KOPT-K1 (cell line): Measurements from ENCODE around the gene CDK14.

Experiments
- H3K27ac ChIP-seq: fragments of 200-600 bp; sonication (generic); 2 replicates; pipeline ENCODE4 v1.5.1; 2016; ENCODE audit warnings: antibody characterized with exemption, mild to moderate bottlenecking, low read depth, low read length; ENCODE audit not compliant: poor library complexity, severe bottlenecking
- H3K36me3 ChIP-seq: fragments of 200-600 bp; sonication (generic); 2 replicates; pipeline ENCODE4 v1.5.1; 2017; ENCODE audit warnings: antibody characterized with exemption, mild to moderate bottlenecking, low read length, moderate library complexity; ENCODE audit not compliant: insufficient read depth
- H3K9me3 ChIP-seq: fragments of 200-600 bp; sonication (generic); 2 replicates; pipeline ENCODE4 v1.5.1; 2017; ENCODE audit warnings: antibody characterized with exemption, low read length, mild to moderate bottlenecking; ENCODE audit not compliant: insufficient read depth, poor library complexity, severe bottlenecking

Gene CDK14

DNA sequence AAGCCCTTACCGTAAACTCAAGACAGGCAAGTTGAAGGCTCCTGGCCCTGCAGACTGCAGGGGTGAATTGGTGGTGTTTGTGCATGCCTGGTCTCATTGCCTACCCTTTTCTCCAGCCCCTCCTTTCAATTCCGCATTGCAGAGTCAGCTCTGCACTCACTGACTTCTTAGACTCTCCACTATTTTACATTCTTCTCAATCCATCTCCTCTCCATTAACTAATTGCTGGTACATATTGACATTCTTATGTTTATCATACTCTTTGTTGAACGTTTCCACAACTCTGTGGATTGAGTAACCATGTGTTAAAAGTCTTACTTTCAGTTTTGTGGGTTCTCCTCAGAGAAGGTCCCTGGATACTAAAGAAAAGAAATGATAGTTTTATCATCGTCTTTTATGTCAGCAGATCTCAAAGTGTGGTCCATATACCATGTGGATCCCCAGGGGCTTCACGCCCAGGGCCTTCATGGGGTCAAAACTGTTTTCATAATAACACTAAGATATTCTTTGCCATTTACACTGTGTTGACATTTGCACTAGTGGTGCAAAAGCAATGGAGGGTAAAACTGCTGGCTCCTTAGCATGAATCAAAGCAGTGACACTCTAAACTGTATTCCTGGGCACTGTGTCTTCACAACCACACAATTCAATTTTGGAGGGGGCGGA, 532.7 kb downstream of the CDK14 start:
- H3K36me3 ChIP-seq: no peaks in the 10 kb centered on the region
- H3K27ac ChIP-seq: no peak overlapping the region
- no peaks in the 10 kb centered on the region for H3K9me3 ChIP-seq

DNA sequence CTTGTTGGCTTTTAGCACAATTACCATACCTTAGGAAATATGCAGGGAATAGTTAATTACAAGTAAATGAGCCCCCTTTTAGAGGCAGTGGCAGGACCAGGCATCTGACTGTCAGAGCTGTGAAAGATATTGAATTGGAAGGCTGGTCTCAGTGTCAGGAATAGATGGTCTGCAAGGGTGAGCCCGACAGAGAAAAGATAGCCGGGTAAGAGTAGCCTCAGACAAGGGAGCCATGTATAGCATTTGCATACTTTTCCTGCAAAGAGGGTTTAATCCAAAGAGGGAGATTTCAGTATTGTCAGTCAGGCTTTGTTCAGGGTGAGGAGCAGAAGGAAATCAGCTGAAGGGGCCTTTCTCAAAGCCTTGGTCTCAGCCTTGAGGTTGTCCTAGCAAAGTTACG, 539.2 kb downstream of the CDK14 start:
- no peak overlapping the region for H3K27ac ChIP-seq
- H3K9me3 ChIP-seq: no peaks in the 10 kb centered on the region
- H3K36me3 ChIP-seq: no peaks in the 10 kb centered on the region

DNA sequence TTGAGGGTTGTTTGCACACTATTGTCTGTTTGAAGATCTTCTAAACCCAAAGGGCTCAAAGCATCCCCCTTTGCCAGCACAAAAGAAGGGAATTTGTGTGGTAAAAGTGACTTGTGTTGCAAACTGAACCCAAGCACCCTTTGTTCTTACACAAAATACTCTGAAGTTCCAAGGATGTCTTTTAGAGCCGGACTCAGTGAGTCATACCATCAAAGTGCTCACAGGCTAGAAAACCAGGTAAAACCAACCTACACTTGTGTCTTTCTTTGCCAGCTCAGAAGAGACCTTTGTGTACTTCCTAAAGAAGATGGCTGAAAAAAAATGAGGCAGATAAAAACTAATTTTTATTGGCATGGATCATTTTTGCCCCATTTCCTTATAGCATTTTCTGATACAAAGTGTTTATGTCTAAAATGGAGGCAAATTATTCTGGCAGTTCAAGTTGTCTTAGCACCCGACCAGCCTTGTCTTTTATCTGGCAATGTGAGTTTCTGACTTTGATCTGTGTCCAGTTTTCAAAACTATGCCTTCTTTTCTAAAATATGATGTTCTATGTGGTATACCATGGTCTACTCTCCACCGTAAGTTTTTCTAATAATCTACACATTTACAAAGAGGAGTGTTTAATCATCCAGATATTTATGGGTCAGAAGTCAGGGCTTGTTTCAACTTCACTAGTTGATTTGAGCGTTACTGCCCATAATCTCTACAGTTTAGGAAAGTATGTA, 539.7 kb downstream of the CDK14 start:
- no peak overlapping the region for H3K27ac ChIP-seq
- no peaks in the 10 kb centered on the region for H3K9me3 ChIP-seq
- no peaks in the 10 kb centered on the region for H3K36me3 ChIP-seq

DNA sequence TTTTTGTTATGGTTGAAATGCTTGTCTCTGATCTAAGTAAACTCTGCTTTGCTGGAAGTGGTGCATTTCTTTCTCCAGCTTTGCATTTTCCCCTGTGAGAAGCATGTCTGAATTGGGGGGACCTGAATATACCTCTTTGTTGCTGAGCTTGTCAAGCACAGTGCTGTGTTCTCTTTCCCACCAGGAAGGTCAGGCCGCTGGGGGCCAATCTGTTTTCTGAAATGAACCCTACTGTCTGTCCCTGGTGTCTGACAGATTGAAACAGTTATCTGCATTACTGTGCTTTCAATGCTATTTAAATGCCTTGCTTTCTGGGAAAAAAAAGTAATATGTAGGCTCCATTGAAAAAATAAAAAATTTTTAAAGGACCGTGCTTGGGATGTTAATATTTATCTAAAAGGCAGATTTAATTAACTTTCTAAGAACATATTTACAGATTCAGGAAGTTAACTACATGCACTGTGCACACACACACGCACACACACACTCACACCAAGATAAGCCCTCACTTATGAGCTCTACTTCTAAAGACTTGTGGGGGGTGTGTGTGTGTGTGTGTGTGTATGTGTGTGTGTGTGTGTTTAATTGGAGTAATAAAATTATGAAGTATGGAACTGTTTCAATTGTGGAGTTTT, 541.1 kb downstream of the CDK14 start:
- H3K9me3 ChIP-seq: no peaks in the 10 kb centered on the region
- H3K27ac ChIP-seq: no peak overlapping the region
- no peaks in the 10 kb centered on the region for H3K36me3 ChIP-seq

DNA sequence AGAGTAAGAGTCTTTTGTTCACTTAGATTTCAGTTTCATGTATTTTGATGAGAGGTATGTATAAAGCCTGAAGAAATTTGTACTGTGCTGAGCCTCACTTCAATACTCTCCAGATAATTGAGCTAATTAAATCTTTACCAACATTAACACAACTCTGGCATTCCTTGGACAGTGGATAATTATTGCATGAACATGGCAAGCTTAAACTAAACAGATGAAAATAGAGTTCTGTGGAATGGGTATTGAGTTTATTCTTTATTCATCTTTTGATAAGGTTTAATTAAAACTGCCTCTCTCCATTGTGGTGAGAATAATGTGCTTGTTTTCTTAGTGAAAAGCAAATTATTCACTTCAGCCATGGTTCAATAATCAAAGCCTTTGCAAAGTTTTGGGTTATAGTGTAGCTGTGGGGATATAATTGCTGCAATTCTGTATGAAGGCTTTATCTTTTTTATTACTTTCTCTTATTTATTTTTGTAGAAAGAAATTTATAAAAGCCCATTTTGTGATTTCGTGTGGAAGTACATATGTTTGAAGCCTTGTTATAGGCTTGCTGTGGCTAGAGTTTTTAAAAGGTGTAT, 541.8 kb downstream of the CDK14 start:
- no peaks in the 10 kb centered on the region for H3K9me3 ChIP-seq
- no peak overlapping the region for H3K27ac ChIP-seq
- H3K36me3 ChIP-seq: no peaks in the 10 kb centered on the region

DNA sequence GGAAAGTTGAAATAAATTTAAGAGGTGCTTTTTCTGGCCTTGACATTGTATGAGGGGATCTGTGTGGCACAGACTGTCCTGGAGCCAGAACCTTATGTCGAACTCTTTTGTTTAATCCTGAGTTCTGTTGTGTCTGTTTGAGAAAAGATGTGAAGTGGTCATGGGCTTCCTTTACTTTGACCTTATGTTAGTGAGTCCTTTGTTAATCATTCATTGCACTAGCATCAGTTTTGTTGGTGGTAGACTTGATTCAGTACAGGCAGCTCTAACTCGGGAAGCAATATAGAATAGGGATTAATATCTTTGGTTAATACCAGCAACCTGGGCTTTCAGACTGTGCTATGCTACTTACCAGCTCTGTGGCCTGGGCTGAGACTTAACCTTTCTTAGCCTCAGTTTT, 544.2 kb downstream of the CDK14 start:
- Histone ChIP-seq H3K36me3 (no peaks in the 10 kb centered on the region), H3K27ac (no peak overlapping the region), H3K9me3 (no peaks in the 10 kb centered on the region)

DNA sequence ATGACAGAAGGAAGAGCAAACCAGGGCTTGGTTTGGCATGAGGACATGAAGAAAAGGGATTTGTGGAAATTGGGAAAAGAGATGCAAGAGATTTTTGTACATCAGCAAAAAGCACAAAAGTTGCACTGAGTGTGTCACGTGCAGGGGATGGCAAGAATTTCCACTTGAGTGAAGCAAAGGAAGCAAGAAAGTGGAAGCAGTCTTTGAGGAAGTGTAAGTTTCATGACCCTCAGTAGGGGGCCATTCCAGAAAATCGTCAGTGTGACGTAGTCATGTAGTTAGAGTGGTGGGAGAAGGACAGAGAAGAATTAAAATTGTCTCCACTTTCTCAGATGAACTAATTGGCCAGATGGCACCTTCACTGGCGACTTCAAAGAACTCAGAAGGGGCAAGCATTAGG, 544.9 kb downstream of the CDK14 start:
- no peaks in the 10 kb centered on the region for H3K36me3 ChIP-seq
- no peak overlapping the region for H3K27ac ChIP-seq
- H3K9me3 ChIP-seq: no peaks in the 10 kb centered on the region

DNA sequence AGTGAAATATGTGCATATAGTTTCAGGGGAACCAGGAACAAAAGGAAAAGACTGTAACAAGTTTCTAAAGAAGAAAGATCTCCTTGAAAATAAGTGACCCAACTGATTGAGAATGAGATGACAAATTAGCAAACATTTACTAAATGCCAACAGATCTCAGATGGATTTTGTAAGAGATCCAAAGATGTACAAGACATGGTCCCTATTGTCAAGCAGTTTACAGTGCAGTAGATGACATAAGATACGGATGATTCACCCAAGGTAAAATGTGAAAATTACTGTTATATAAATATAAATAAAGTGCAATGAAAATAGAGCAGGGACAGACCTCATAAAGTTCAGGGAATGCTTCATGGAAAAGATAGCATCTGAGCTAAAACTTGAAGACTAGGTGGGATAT, 546.6 kb downstream of the CDK14 start:
- Histone ChIP-seq H3K27ac (no peak overlapping the region), H3K9me3 (no peaks in the 10 kb centered on the region), H3K36me3 (no peaks in the 10 kb centered on the region)

DNA sequence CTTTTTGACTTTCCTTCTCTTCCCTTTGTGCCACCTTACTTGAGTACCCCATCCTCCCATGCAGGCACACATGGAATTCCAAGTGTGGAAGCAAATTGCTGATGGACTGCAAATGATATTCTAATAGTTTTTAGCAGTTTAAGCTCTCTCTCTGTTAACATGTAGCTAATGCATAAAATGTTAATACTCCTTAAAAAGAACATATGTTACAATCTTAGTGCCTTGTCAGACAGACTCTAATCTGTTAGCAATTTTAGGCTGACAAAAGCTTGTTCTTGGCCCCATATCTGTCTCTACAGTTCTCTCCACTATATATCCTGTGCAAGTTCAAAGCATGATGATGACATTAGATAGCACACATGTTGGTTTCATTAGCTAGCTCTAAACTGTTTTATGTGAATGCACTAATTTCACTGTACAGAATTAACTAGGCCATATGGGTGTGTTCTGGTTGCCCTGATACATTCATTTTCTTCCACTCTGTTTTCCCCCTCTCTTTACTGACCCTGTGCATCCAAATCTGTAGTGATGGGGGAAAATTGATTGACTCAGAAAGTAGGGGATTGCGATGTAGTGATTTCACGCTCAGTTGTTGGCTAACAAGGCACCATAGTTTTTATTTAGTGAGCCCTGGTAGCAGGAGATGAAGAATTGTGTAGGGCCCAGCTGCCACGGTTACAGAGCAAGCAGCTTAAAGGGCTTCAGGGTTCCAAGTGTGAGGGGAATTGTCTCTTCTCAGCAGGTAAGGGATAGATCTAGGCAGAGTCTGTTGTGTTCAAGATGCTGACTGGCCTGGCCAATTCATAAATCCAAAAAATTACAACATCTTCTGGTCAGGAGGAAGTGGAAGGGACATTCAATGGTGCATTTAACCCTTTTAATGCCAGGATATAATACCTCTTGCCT, 553.5 kb downstream of the CDK14 start:
- H3K27ac ChIP-seq: no peak overlapping the region
- no peaks in the 10 kb centered on the region for H3K36me3 ChIP-seq
- no peaks in the 10 kb centered on the region for H3K9me3 ChIP-seq

DNA sequence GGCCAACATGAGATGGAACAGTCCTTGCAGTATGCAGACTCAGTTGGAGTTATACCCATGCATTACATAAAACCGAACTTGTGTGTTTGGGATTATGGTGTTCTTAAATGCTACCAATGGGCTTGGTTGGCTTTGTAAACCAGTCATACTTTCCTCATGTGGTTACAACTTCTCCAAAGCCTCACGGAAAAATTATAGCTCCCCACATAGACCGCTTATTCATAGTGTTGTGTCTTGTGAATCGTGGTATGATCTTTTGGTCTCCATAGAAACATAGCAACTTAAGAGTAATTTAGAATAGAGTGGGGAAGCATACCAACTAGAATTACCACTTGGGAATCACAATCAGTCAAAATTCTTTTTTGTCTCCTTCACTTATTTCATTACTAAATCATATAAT, 555.8 kb downstream of the CDK14 start:
- H3K27ac ChIP-seq: no peak overlapping the region
- no peaks in the 10 kb centered on the region for H3K36me3 ChIP-seq
- H3K9me3 ChIP-seq: no peaks in the 10 kb centered on the region

DNA sequence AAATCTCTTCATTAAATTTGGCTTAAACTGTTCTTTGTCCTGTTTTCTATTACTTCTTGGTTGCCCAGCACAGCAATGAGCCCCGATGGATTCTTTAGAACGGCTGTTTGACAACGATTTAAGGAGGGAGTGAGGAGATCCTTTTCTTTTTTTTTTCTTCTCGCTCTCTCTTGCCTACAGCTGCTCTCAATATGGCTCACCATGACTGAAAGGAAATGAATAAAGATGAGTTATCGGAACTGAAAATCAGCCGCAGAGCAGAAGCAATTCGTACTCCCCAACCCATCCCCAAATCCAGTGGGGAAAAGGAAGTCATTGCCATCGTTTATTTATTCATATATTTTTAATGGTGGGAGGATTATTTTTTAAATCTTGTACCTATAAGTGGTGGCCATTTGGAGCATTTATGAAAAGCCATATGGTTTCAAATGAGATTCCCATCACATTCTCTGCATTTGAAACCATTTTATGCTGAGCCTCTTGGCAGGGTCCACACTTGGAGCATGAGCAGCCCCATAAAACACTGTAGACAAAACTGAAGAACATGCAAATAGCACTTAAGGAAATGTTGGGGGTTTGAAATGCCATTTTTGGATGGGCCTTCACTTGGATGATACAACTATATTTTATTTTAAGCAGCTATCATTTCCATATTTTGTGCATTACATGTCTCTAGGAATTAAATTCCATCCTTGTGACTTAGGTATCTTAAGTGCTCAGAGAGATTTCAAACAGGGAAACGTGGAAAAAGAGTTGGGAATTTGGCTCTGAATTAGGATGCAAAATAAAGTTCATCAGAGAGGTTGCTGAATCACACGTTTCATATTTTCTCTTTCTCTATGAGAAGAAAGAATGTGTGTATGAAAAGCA, 560.4 kb downstream of the CDK14 start:
- no peaks in the 10 kb centered on the region for H3K9me3 ChIP-seq
- H3K36me3 ChIP-seq: no peaks in the 10 kb centered on the region

DNA sequence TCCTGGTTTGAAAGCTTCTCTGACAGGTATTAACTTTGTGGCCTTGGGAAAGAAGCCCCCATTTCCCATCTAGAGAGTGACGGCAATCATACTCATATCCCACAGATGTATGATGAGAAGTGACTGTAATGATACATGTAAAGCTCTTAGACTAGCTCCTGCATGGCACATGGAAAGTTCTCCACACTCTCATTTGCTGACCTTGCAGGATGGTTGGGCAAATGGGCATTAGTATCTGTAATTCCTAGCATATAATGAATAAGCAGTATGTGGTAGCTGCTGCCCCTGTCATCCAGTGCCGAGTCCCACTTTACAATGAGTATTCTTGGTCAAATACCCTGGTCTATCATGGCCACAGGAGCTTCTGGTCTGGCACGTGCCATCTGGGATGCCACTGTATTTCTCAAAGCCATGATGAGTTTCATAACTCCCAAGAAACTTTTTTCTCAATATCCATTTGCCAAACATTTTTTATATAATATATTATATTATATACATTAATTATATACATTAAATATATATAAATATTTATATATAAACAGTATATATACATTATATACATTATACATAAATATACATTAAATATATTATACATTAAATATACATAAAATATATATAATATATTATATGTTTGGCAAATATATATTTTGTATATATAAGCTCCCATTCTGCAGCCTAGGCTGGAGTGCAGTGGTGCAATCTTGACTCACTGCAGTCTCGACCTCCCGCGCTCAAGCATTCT, 561.6 kb downstream of the CDK14 start:
- no peaks in the 10 kb centered on the region for H3K9me3 ChIP-seq
- no peak overlapping the region for H3K27ac ChIP-seq
- H3K36me3 ChIP-seq: no peaks in the 10 kb centered on the region

More for the DNA sequence above, 560.4 kb downstream of the CDK14 start:
- no peak overlapping the region for H3K27ac ChIP-seq

DNA sequence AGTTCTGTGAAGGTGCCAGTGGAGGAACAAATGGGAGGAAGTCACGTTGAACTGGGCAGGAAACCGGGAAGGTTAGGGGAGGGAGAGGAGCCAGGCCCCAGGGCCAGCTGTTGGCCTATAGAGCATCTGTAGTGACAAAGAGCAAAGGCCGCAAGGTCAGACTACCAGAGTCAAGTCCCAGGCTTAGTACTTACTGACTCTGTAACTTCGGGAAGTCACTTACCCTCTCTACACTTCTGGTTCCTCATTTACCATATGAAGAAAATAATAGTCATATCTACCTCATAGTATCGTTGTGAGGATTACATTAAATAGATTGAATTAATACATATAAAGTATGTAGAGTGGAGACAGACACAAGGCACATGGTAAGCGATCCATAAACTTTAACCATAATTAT, 566.3 kb downstream of the CDK14 start:
- H3K36me3 ChIP-seq: no peaks in the 10 kb centered on the region
- no peak overlapping the region for H3K27ac ChIP-seq
- H3K9me3 ChIP-seq: no peaks in the 10 kb centered on the region
